ENCODE measurements around the gene GMIP.
"Not testable (repeated sequence)": the region's sequence is repeated elsewhere in the genome, so short reads cannot be mapped to it uniquely, and the experiment has no call there.

The GMIP gene

GRCh38 chr19:19634516-19635312 is 8.7 kb downstream of the GMIP start:
- DNase-seq = no peak

DNA sequence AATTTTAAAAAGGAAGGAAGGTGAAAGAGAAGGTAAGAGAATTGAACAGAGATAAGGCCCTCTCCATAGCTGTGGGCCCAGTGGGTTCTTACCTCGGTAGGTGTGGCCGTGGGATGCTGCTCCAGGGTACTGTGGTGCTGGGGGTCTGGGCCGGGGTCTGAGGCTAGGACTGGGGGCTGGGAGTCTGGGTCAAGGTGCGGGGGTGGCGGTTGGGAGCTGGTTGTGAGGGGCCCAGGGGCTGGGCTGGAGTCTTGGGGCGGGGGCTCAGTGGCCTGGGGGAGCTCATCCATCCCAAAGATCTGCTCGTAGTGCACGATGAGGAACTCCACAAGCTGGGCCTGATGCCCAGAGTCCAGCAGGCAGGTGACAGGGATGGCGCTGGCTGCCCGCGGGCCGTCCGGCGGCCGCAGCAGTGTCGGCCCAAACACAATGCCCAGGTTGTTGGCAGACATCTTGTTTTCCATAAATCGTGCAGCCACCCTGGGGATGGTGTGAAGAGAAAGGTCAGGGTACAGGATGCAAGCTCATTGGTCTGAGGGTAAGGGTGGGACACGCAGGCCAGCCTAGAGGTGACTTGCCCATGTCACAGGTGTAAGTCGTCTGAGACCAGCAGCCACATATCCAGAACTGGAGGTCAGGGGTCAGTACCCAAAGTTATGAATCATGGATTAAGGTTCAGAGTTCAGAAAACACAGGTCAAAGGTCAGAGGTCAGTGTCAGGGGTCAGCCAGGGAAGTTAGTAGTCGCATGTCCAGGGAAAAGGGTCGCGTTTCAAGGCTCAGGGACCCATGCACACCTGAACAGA is 9.5 kb downstream of the GMIP start:
- DNase-seq = no peak

DNA sequence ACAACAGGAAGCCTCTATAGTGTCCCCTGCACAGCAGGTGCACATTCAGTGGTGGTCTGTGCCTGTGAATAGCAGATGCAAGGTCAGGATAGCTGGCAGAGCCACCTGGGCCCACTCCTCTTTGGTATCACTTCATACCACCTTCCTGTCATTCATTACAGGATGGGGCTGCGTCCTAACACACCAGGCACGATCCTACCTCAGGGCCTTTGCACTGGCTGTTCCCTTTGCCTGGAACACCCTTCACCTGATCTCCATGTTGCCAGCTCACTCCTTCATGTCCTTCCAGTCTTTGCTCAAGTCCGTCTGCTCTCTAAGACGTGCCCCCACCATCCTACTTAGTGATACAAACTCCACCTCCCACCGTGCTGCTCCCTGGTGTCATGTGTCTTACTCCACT is 10.8 kb downstream of the GMIP start:
- no peak for DNase-seq

DNA sequence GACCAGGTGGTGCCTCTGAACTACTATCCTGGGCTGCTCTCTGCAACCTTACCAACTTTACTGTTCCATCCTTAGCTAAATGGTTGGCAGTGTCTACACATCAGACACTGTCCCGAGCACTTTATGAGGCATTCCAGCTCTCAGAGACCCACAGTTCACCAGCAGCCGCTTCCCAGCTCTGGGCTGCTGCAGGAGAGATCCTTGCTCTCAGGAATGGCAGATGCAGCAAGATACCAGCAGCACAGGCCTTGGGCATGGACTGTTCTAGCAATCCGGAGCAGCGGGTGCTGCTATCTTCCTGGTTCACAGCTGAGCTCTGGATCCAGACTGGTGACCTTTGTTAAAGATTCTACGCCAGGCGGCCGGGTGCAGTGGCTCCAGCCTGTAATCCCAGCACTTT is 12.1 kb downstream of the GMIP start:
- DNase-seq = no peak

GRCh38 chr19:19630426-19630825 is 13.0 kb downstream of the GMIP start:
- no peak for DNase-seq

- DNase-seq = no peak
These were observed 13.4 kb downstream of the GMIP start for GRCh38 chr19:19630062-19630414.

- no peak for DNase-seq
These were observed 14.8 kb downstream of the GMIP start for GRCh38 chr19:19628501-19629134.

GRCh38 chr19:19627621-19628500 is 15.6 kb downstream of the GMIP start, which contains the start of gene LPAR2:
Gene LPAR2, minus strand, starts transcription at chr19:19628220. Its CDS starts 945 bp downstream, at chr19:19627275.
- no peak for DNase-seq

DNA sequence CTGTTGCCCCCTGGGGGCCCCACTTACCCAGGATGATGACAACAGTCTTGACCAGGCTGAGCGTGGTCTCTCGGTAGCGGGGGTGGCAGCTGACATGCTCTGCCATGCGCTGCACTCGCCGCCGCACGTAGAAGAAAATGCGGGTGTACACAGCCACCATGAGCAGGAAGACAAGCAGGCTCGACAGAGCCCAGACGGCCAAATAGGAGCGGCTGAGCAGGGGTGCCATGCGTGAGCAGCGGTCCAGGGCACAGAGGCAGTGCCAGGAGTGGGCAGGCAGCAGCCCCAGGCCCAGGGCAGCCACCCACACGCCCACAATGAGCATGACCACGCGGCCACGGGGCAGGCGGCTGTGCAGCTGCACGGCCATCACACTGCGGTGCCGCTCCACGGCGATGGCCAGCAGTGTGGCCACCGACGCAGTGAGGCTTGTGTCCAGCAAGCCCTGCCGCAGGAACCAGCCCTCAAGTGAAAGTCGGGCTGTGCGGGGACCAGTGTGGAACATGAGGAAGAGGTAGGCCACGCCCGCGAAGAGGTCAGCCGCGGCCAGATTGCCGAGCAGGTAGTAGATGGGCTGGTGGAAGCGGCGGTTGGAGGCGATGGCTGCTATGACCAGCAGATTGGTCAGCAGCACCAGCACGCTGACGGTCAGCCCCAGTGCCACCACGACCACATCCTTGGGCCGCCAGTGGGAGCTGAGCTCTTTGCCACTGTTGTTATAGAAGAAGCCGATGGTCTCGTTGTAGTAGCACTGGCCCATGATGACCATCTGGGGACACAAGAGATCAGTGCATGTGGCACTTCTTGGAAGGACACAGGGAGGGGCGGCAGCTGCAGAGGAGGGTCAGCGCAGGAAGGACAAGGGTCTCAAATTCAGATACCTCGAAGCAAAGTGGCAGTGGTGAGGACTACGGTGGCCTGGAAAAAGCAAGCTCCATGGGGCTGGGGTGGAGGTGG is 16.7 kb downstream of the GMIP start:
- DNase-seq = no peak

DNA sequence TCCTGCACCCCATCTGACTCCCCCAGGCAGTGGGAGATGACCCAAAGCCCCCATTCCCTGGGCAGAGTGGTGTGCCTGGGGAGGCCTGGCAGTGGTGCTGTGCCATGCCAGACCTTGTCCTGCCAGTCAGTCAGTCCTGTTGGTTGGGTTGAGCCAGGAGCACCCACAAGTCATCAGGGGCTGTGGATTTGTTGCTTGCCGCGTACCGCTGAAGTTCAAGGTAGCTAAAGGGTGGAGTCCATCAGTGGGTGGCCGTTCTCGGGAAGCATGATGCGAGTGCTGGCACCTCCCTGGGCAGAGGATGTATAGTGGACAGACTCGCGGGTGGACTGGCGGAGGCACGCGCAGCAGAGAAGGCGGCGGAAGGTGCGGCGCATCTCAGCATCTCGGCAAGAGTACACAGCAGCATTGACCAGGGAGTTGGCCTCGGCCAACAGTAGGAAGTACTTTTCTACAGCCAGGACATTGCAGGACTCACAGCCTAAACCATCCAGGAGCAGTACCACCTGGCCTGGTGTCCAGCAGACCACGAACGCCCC is 19.4 kb downstream of the GMIP start:
- no peak for DNase-seq

DNA sequence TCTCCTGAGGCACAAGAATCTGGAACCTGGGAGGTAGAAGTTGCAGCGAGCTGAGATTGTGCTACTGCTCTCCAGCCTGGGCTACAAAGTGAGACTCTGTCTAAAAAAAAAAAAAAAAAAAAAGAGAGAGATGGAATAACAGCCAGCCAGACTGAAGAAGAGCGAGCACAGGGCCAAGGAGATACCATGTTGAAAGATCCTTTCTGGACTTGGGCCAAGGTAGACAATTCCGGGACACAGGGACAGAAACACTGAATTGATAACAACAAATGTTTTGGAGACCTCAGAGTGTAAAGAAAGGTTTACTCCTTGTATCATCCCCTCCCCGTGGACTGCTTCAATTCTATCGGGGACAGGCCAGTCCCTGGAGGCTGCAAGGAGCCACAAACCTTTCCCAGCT is 20.1 kb downstream of the GMIP start:
- no peak for DNase-seq

- DNase-seq = no peak
These were observed 23.6 kb downstream of the GMIP start for GRCh38 chr19:19619849-19620210.

DNA sequence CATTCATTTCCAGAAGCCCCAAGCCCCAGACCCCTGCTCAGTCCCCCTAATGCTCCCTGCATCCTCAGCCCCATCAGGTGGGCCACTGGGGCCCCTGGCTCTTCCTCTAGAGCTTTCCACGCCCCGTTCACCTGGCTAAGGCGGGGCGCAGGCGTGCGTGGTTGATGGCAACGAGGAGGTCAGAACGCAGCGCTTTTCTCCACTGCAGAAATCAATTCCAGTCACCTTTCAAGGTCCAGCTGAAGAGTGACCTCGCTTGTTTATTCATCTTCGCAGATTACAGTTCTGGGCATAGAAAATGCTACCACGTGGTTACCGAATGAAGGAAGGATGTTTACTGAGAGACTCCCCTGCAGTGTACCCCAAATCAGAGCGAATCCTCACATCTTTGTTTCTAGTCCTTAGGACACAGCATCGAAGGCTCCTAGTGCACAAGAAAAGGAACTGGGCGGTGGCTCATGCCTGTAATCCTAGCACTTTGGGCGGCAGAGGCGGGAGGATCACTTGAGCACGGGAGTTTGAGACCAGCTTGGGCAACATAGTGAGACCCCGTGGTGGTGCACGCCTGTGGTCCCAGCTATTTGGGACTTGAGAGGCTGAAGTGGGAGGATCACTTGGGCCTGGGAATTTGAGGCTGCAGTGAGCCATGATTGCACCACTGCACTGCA is 24.1 kb downstream of the GMIP start:
- no peak for DNase-seq

- no peak for DNase-seq
These were observed 25.0 kb downstream of the GMIP start, which contains the start of gene PBX4 for GRCh38 chr19:19618219-19619051. Gene PBX4, minus strand, starts transcription at chr19:19618687. Its CDS starts 58 bp downstream, at chr19:19618629.

DNA sequence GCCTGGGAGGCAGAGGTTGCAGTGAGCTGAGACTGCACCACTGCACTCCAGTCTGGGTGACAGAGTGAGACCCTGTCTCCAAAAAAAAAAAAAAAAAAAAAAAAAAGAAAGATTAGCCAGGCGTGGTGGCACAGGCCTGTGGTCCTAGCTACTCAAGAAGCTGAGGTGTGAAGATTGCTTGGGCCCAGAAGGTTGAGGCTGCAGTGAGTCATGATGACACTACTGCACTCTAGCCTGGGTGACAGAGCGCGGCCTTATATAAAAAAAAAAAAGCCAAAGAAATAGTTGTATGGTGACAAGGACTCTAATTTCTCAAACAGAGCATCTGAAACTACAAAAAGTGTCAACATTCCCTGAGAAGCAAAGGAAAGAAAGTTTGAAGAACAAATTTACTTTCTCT is 28.4 kb downstream of the GMIP start:
- no peak for DNase-seq

DNA sequence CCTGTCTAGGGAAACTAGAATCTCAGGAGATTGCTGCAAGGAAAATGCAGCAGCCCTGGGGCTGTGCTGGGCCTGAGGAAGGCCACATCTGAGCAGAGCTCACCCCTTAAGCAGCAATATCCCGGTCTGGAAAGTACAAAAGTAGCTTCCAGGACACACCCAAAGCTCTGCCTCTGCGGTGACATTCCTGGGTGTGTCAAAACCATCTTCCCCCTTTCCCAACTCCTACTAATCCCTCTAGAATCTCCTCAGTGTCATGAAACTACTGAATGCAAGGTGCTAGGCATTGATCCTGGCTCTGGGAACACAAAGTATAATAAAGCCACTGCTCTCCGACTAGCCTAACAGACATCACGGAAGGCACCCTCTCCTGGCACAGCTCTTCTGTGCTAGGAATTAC is 30.0 kb downstream of the GMIP start:
- DNase-seq = no peak

DNA sequence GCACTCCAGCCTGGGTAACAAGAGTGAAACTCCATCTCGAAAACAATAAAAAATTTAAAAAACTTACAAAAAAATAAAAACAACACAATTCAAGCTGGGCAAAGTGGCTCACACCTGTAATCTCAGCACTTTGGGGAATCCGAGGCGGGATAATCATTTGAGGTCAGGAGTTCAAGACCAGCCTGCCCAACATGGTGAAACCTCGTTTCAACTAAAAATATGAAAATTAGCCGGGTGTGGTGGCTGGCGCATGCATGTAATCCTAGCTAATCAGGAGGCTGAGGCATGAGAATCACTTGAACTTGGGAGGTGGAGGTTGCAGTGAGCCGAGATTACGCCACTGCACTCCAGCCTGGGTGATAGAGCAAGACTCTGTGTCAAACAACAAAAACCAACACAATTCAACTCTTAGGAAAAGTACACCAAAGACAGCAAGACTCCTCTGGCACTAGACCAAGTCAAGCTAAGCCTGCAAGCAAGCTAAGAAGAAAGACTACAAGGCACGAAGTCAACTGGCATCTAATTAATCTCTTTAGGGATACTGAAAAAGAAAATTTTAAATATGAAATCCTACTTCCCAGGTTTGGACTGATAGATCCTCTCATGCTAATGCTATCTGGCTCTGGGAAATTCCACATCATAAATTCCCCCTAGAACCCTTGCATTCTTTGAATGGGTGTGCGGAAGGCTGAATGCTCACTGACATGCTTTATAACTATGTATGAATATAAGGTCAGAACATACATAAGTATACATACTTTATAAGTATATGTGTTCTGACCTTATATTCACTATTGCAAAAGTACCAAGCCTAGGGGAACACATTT is 32.9 kb downstream of the GMIP start:
- no peak for DNase-seq

DNA sequence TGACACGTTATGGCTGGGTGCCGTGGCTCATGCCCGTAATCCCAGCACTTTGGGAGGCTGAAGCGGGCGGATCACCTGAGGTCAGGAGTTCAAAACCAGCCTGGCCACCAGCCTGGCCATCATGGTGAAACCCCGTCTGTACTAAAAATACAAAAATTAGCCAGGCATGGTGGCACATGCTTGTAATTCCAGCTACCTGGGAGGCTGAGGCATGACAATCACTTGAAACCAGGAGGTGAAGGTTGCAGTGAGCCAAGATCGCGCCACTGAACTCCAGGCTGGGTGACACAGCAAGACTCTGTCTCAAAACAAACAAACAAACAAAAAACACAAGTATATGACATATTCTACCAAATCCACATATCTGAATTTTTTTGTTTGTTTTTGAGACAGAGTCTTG is 36.8 kb downstream of the GMIP start:
- not testable (repeated sequence) for DNase-seq

DNA sequence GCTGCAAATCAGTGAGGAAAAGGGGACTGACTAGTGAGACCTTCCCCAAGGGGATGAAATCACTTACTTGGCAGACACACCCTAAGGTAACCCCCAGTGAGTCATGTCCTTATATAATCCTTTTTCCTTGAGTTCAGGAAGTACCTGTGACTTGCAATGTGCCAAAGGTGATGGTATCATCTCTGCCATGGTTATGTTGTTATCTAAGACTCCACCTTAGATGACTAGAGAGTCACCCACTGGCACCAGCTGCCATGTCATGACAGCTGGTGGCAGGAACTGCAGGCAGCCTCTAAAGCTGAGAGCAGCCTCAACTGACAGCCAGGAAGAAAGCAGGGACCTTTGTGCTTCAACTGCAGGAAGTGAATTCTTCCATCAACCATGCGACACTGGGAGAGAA is 37.4 kb downstream of the GMIP start:
- no peak for DNase-seq

All from cortex of kidney (tissue), 1 donor.